ENCODE data around the gene B3GNT7. TPM values are rescaled to one million over a fixed set of nuclear protein-coding genes. Genes with fewer than 3 reads are reported as not detected.

Gene B3GNT7
- total and polyA plus RNA-seq, 2 of the 8 experiments (the other 6 are each of a cell fraction or from before 2014, with no cell fraction given), result 26.4 to 73.1 TPM

DNA sequence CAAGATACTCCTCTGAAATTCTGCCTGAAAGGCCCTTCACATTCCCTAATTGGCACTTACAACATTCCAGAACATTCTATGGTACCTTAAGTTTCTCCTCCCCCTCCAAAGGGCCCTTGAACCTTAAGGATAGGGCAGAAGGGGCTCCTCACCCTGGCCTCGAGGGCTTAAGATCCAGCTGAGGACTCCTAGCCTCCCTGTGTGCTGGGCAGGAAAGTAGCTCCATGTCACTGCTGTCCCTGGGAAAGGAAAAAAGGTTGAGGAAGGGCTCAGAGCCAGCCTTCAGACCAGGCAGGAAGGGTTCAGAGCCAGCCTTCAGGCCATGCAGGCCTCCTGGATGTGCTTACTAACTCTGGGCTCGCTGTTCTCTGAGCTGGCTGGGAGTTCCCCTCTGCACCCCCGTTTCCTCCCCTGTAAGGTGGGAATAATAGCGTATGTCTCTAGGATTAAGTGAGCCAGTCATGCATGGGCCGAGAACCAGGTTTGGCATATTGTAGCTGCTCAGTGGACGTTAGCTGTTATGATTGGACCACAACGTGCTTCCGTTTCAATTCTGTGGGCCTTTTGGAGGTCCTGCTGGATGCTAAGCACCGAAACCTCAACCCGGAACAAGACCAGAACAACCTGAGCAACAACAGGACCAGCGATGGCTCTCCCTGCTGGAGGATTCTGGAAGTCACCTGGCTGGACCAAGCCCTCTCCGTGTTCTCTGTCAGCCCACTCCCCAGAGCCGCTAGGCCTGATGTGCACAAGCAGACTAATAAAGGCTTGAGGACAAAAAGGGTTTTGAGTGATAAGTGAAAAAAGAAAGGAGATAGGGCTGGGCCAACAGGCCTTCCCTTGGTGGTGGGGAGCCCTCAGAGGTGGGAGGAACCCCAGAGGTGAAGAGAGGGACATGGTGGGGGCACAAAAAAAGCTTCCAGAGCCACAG lies 1.0 kb upstream of the B3GNT7 start:
- H3K36me3 ChIP-seq (ENCODE audit: control insufficient read depth in 2 of 4, insufficient read depth in 4 of 4, low read length in 3 of 4), result peaks cover 0 to 18% (median 10%) of the 10 kb centered on the region in 4 experiments; a peak in 4 of 8 replicates
- peak overlapping the region; percentile 89; the same call in 1 of the 2 replicates for H2BK5ac ChIP-seq (ENCODE audit: low read depth, low read length)
- H3K4ac ChIP-seq (replicated peaks; ENCODE audit: insufficient read length, low read depth, low read length), result peak overlapping the region; percentile 34
- H3K9ac ChIP-seq (replicated peaks in 1 of 4; ENCODE audit: extremely low read depth in 1 of 4, low read depth in 3 of 4, low read length in 3 of 4), result no peak overlapping the region
- H4K5ac ChIP-seq (ENCODE audit: insufficient read length, low read depth, low read length), result peak overlapping the region; percentile 12
- H3K9me3 ChIP-seq (ENCODE audit: insufficient read depth in 2 of 2, low read depth in 1 of 2, low read length in 1 of 2), result no peaks in the 10 kb centered on the region
- peaks cover 3% of the 10 kb centered on the region; the same call in 1 of the 2 replicates for H3K23me2 ChIP-seq (ENCODE audit: low read depth, low read length)
- 71% methylated on average over 13 of the region's 13 CpGs; no CpG with 5 or more reads in 1 of the 2 experiments for WGBS, 2 experiments (ENCODE audit: extremely low coverage in 1 of 2, insufficient coverage in 1 of 2, insufficient read length in 1 of 2, insufficient replicate concordance in 2 of 2, low coverage in 1 of 2, low lambda C conversion rate in 2 of 2, missing lambda C conversion rate in 1 of 2)
- H2BK20ac ChIP-seq (ENCODE audit: low read length), result peak overlapping the region; percentile 97
- no peak overlapping the region for H3K14ac ChIP-seq (ENCODE audit: insufficient read length)
- ChIA-PET CTCF (ENCODE audit: partially characterized antibody) (interaction anchor here (0.6 to 29.5 kb wide), 36 partner anchors 8 to 361 kb away, joined by 3 to 617 read pairs (median 4); partner anchors contain the start of gene NCL), POLR2A (ENCODE audit: partially characterized antibody) (interaction anchor here (1.1 to 3.1 kb wide), 8 partner anchors 16 to 98 kb away, joined by 3 to 15 read pairs (median 10); partner anchors contain the start of gene NCL)
- peak overlapping the region; percentile 20 for H4K91ac ChIP-seq (replicated peaks; ENCODE audit: insufficient read length, low read length)
- peaks cover 0 to 29% of the 10 kb centered on the region in 2 experiments; a peak in 2 of 4 replicates for H3K79me2 ChIP-seq (ENCODE audit: control insufficient read depth in 1 of 2, insufficient read depth in 2 of 2, low read length in 2 of 2)
- peak overlapping the region; percentile 99 for H2BK12ac ChIP-seq (ENCODE audit: low read depth, low read length)
- DNase-seq (ENCODE audit: low read depth in 1 of 2, low spot score in 2 of 2) (peak in 1 of 2 experiments; percentile 78), FAIRE-seq (peak; percentile 71)
- peak overlapping the region; percentile 93; the same call in 1 of the 2 replicates for H2BK15ac ChIP-seq (ENCODE audit: low read length)
- H3K18ac ChIP-seq (ENCODE audit: extremely low read depth, low read length), result peak overlapping the region; percentile 86
- H3K4me2 ChIP-seq (ENCODE audit: insufficient read depth in 1 of 2, low read depth in 2 of 2, low read length in 2 of 2), result peak overlapping the region; percentile 64 to 74
- 0 out of 2 replicates have a peak overlapping the region, but pooled peaks have one; percentile 91 for H2AK5ac ChIP-seq (ENCODE audit: low read depth, low read length)
- peaks cover 8% of the 10 kb centered on the region for H3K79me1 ChIP-seq (ENCODE audit: low read depth, low read length)
- peaks cover 3 to 37% (median 20%) of the 10 kb centered on the region in 4 experiments for H3K4me1 ChIP-seq (replicated peaks in 1 of 4; ENCODE audit: control insufficient read depth in 3 of 4, insufficient read depth in 4 of 4, low read length in 3 of 4)
- H3K4me3 ChIP-seq (ENCODE audit: extremely low read depth in 1 of 4, insufficient read depth in 2 of 4, low read depth in 3 of 4, low read length in 4 of 4), result peak overlapping the region in 2 of 4 experiments; percentile 46 to 74; a peak in 5 of 8 replicates
- peaks cover 0 to 7% of the 10 kb centered on the region in 2 experiments for H4K20me1 ChIP-seq (replicated peaks in 1 of 2; ENCODE audit: control insufficient read depth in 1 of 2, insufficient read depth in 2 of 2, low read length in 2 of 2)
- peak overlapping the region; percentile 51 for H3K56ac ChIP-seq (replicated peaks; ENCODE audit: insufficient read length, low read depth, low read length)
- H2AFZ ChIP-seq (ENCODE audit: low read length), result peak overlapping the region; percentile 66; the same call in 1 of the 2 replicates
- no peak overlapping the region for H3K27ac ChIP-seq (ENCODE audit: low read depth, low read length)
- peak overlapping the region; percentile 16 for H2BK120ac ChIP-seq (replicated peaks; ENCODE audit: low read depth, low read length)
- no peak overlapping the region for H3K23ac ChIP-seq (ENCODE audit: insufficient read length)
- H3K27me3 ChIP-seq (replicated peaks in 1 of 4; ENCODE audit: control insufficient read depth in 3 of 4, extremely low read depth in 1 of 4, insufficient read depth in 3 of 4, low read length in 3 of 4), result no peaks in the 10 kb centered on the region
- no peak overlapping the region for H4K8ac ChIP-seq (ENCODE audit: extremely low read depth, insufficient read depth, low read length)
- TF ChIP-seq TEAD4 (IDR thresholded peaks at IDR 0.05; ENCODE audit: low read depth, low read length), result no peak
- TF ChIP-seq, protein P1, sequence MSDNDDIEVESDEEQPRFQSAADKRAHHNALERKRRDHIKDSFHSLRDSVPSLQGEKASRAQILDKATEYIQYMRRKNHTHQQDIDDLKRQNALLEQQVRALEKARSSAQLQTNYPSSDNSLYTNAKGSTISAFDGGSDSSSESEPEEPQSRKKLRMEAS (IDR thresholded peaks at IDR 0.05), result 0 out of 2 replicates have a peak, but pooled peaks have one; percentile 18
- TF ChIP-seq RAD21 (IDR thresholded peaks at IDR 0.05 in 1 of 2, conservative IDR thresholded peaks at IDR 0.05 in 1 of 2; ENCODE audit: low read depth in 2 of 2, low read length in 2 of 2), result peak; percentile 58 to 75
- TF ChIP-seq, protein P2, sequence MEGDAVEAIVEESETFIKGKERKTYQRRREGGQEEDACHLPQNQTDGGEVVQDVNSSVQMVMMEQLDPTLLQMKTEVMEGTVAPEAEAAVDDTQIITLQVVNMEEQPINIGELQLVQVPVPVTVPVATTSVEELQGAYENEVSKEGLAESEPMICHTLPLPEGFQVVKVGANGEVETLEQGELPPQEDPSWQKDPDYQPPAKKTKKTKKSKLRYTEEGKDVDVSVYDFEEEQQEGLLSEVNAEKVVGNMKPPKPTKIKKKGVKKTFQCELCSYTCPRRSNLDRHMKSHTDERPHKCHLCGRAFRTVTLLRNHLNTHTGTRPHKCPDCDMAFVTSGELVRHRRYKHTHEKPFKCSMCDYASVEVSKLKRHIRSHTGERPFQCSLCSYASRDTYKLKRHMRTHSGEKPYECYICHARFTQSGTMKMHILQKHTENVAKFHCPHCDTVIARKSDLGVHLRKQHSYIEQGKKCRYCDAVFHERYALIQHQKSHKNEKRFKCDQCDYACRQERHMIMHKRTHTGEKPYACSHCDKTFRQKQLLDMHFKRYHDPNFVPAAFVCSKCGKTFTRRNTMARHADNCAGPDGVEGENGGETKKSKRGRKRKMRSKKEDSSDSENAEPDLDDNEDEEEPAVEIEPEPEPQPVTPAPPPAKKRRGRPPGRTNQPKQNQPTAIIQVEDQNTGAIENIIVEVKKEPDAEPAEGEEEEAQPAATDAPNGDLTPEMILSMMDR (IDR thresholded peaks at IDR 0.05; ENCODE audit: control extremely low read depth in 1 of 3, insufficient read depth in 1 of 3, low read depth in 1 of 3, low read length in 3 of 3), result peak in 2 of 3 experiments; percentile 67 to 78; a peak in 3 of 4 replicates
- TF ChIP-seq FOSL1 (IDR thresholded peaks at IDR 0.05; ENCODE audit: insufficient read depth, low read depth, low read length), result no peak
